Osteoblast (primary cell): ENCODE results near the gene ALDH1A2. TPM values are rescaled to one million over a fixed set of nuclear protein-coding genes. Genes with fewer than 3 reads are reported as not detected.

Experiments
- DNase-seq: peaks from one replicate; pipeline ENCODE4 v3.0.0; 2011; ENCODE audit warnings: low spot score, mixed read lengths; ENCODE audit not compliant: insufficient read length; ENCODE audit errors: missing footprints
- H2AFZ ChIP-seq: 2 replicates; pipeline ENCODE4 v1.6.0; 2011; ENCODE audit warnings: mild to moderate bottlenecking, low read length
- H3K27ac ChIP-seq: 2 replicates; pipeline ENCODE4 v1.5.1; 2011; ENCODE audit warnings: mild to moderate bottlenecking, low read depth, low read length, moderate library complexity
- H3K27me3 ChIP-seq: 2 replicates; pipeline ENCODE4 v1.6.0; 2012; ENCODE audit warnings: mild to moderate bottlenecking, control low read depth, inconsistent platforms, low read length, moderate library complexity; ENCODE audit not compliant: insufficient read depth
- H3K36me3 ChIP-seq: 2 replicates; pipeline ENCODE4 v1.5.1; 2011; ENCODE audit warnings: mild to moderate bottlenecking, low read length, control low read depth, moderate library complexity; ENCODE audit not compliant: insufficient read depth
- H3K4me1 ChIP-seq: 2 replicates; pipeline ENCODE4 v1.5.1; 2011; ENCODE audit warnings: mild to moderate bottlenecking, low read length, control low read depth, moderate library complexity; ENCODE audit not compliant: insufficient read depth
- H3K4me2 ChIP-seq: 2 replicates; pipeline ENCODE4 v1.6.0; 2011; ENCODE audit warnings: mild to moderate bottlenecking, low read length; ENCODE audit not compliant: insufficient read depth
- H3K4me3 ChIP-seq: fragments of 200-600 bp; sonication (generic); 3 replicates; pipeline ENCODE4 v1.5.1; 2012; ENCODE audit warnings: mild to moderate bottlenecking, low read length, inconsistent platforms; ENCODE audit not compliant: insufficient read depth
- H3K79me2 ChIP-seq: 2 replicates; pipeline ENCODE4 v1.6.0; 2012; ENCODE audit warnings: mild to moderate bottlenecking, low read length, control low read depth, inconsistent platforms; ENCODE audit not compliant: insufficient read depth
- H3K9me3 ChIP-seq: 2 replicates; pipeline ENCODE4 v1.5.1; 2011; ENCODE audit warnings: low read depth, low read length, control low read depth
- H4K20me1 ChIP-seq: 2 replicates; pipeline ENCODE4 v1.6.0; 2012; ENCODE audit warnings: mild to moderate bottlenecking, low read length, control low read depth; ENCODE audit not compliant: insufficient read depth
- CTCF ChIP-seq: IDR thresholded peaks from 2 replicates; pipeline ENCODE4 v1.5.1; 2011; ENCODE audit warnings: mild to moderate bottlenecking, low read depth, low read length, moderate library complexity; ENCODE audit errors: extremely low read depth
- total RNA-seq: library from RNA; depleted of rRNA; stranded (reverse); fragments of >200 nt; gene quantifications from 2 replicates; pipeline ENCODE4 v1.2.3, GENCODE V29; 2012

Gene ALDH1A2
- total RNA-seq, 1 donor, result 1.1 TPM

GRCh38 chr15:58070801-58071418 lies 5.4 kb upstream of the ALDH1A2 start:
- Histone ChIP-seq H3K79me2 (no peaks in the 10 kb centered on the region), H3K27ac (no peak overlapping the region), H2AFZ (no peak overlapping the region), H3K4me1 (no peaks in the 10 kb centered on the region), H3K4me3 (no peak overlapping the region), H3K36me3 (no peaks in the 10 kb centered on the region), H4K20me1 (no peaks in the 10 kb centered on the region), H3K9me3 (no peaks in the 10 kb centered on the region), H3K4me2 (no peak overlapping the region), H3K27me3 (peaks cover 71% of the 10 kb centered on the region)
- TF ChIP-seq CTCF, result peak; percentile 96
- no peak for DNase-seq

- no peaks in the 10 kb centered on the region for H3K9me3 ChIP-seq
- H3K4me2 ChIP-seq, result no peak overlapping the region
- no peak overlapping the region for H3K4me3 ChIP-seq
- H3K4me1 ChIP-seq, result no peaks in the 10 kb centered on the region
- no peak overlapping the region for H3K27ac ChIP-seq
- H4K20me1 ChIP-seq, result no peaks in the 10 kb centered on the region
- no peak for DNase-seq
- TF ChIP-seq CTCF, result no peak
- peaks cover 85% of the 10 kb centered on the region for H3K27me3 ChIP-seq
- no peak overlapping the region for H2AFZ ChIP-seq
- no peaks in the 10 kb centered on the region for H3K36me3 ChIP-seq
- H3K79me2 ChIP-seq, result no peaks in the 10 kb centered on the region
Observed at GRCh38 chr15:58069008-58069407, 3.5 kb upstream of the ALDH1A2 start.

- Histone ChIP-seq H3K27ac (no peak overlapping the region), H4K20me1 (no peaks in the 10 kb centered on the region), H2AFZ (no peak overlapping the region), H3K4me2 (peak overlapping the region; percentile 50), H3K9me3 (no peaks in the 10 kb centered on the region), H3K36me3 (no peaks in the 10 kb centered on the region), H3K79me2 (no peaks in the 10 kb centered on the region), H3K27me3 (peaks cover 86% of the 10 kb centered on the region), H3K4me1 (no peaks in the 10 kb centered on the region), H3K4me3 (peak overlapping the region; percentile 39)
- peak; percentile 96 for DNase-seq
- peak; percentile 64 for TF ChIP-seq CTCF
Observed at GRCh38 chr15:58066042-58066867, 744 bp upstream of the ALDH1A2 start.

GRCh38 chr15:58064980-58065444 lies 499 bp downstream of the ALDH1A2 start:
- H3K36me3 ChIP-seq, result no peaks in the 10 kb centered on the region
- H3K27me3 ChIP-seq, result peaks cover 90% of the 10 kb centered on the region
- no peak for DNase-seq
- H3K27ac ChIP-seq, result no peak overlapping the region
- no peak overlapping the region for H3K4me3 ChIP-seq
- H3K4me2 ChIP-seq, result no peak overlapping the region
- TF ChIP-seq CTCF, result no peak
- no peaks in the 10 kb centered on the region for H3K79me2 ChIP-seq
- H3K4me1 ChIP-seq, result no peaks in the 10 kb centered on the region
- no peaks in the 10 kb centered on the region for H4K20me1 ChIP-seq
- H2AFZ ChIP-seq, result no peak overlapping the region
- no peaks in the 10 kb centered on the region for H3K9me3 ChIP-seq
